Neural cell (in vitro differentiated cells): Measurements from ENCODE around the gene HSPBAP1. TPM values are rescaled to one million over a fixed set of nuclear protein-coding genes. Genes with fewer than 3 reads are reported as not detected.
"Not testable (repeated sequence)": the region's sequence is repeated elsewhere in the genome, so short reads cannot be mapped to it uniquely, and the experiment has no call there.

Source experiments
- H2AFZ ChIP-seq: fragments of 200-600, 300-800 bp; sonication (generic), shearing (Covaris generic); 2 replicates; pipeline ENCODE4 v1.6.0; 2014; ENCODE audit warnings: low read depth, mild to moderate bottlenecking, antibody characterized with exemption, low read length, moderate library complexity
- H3F3A ChIP-seq: fragments of 200-600 bp; shearing (Covaris generic); 2 replicates; pipeline ENCODE4 v1.6.1; 2016; ENCODE audit warnings: mild to moderate bottlenecking, moderate library complexity, mixed read lengths, antibody characterized with exemption, low read length; ENCODE audit not compliant: insufficient read depth, poor library complexity, severe bottlenecking
- H3K27ac ChIP-seq: fragments of 200-600, 300-800 bp; sonication (generic), shearing (Covaris generic); 2 replicates; pipeline ENCODE4 v1.5.1; 2014; ENCODE audit warnings: mild to moderate bottlenecking, low read length, moderate library complexity
- H3K27me3 ChIP-seq: fragments of 300-800, 200-600 bp; sonication (generic), shearing (Covaris generic); 2 replicates; pipeline ENCODE4 v1.6.0; 2014; ENCODE audit warnings: mild to moderate bottlenecking, low read depth, low read length, moderate library complexity; ENCODE audit not compliant: insufficient read depth
- H3K36me3 ChIP-seq: fragments of 300-800, 200-600 bp; sonication (generic), shearing (Covaris generic); 2 replicates; pipeline ENCODE4 v1.5.1; 2014; ENCODE audit warnings: mild to moderate bottlenecking, antibody characterized with exemption, low read length, moderate library complexity; ENCODE audit not compliant: insufficient read depth
- H3K4me2 ChIP-seq: fragments of 300-800, 200-600 bp; sonication (generic), shearing (Covaris generic); 2 replicates; pipeline ENCODE4 v1.6.0; 2014; ENCODE audit warnings: mild to moderate bottlenecking, low read length
- H3K4me3 ChIP-seq: fragments of 300-800, 200-600 bp; sonication (generic), shearing (Covaris generic); 2 replicates; pipeline ENCODE4 v1.5.1; 2014; ENCODE audit warnings: mild to moderate bottlenecking, low read length, moderate library complexity
- H3K79me2 ChIP-seq: fragments of 200-600 bp; shearing (Covaris generic); replicated peaks from 2 replicates; pipeline ENCODE4 v1.6.0; 2014; ENCODE audit warnings: mild to moderate bottlenecking, low read length, moderate library complexity; ENCODE audit not compliant: insufficient read depth
- H3K9ac ChIP-seq: fragments of 300-800, 200-600 bp; sonication (generic), shearing (Covaris generic); 2 replicates; pipeline ENCODE4 v1.6.1; 2016; ENCODE audit warnings: mild to moderate bottlenecking, low read length, mixed read lengths
- H3K9me2 ChIP-seq: fragments of 200-600 bp; shearing (Covaris generic); 2 replicates; pipeline ENCODE4 v1.6.1; 2016; ENCODE audit warnings: mild to moderate bottlenecking, low read length, mixed read lengths; ENCODE audit not compliant: insufficient read depth
- H3K9me3 ChIP-seq: fragments of 200-600, 300-800 bp; sonication (generic), shearing (Covaris generic); 2 replicates; pipeline ENCODE4 v1.6.1; 2016; ENCODE audit warnings: mild to moderate bottlenecking, mixed run types, low read length, moderate library complexity, mixed read lengths
- H4K20me1 ChIP-seq: fragments of 200-600 bp; shearing (Covaris generic); 2 replicates; pipeline ENCODE4 v1.6.1; 2016; ENCODE audit warnings: mild to moderate bottlenecking, mixed run types; ENCODE audit not compliant: insufficient read depth
- CTCF ChIP-seq: fragments of 450-650 bp; IDR thresholded peaks from 2 replicates; pipeline ENCODE4 v1.5.1; 2014; ENCODE audit warnings: antibody characterized with exemption, mild to moderate bottlenecking, moderate library complexity; ENCODE audit not compliant: poor library complexity, severe bottlenecking
- EP300 ChIP-seq: fragments of 450-650 bp; conservative IDR thresholded peaks from 2 replicates; pipeline ENCODE4 v1.6.1; 2014; ENCODE audit warnings: antibody characterized with exemption, mild to moderate bottlenecking, moderate library complexity; ENCODE audit not compliant: poor library complexity, severe bottlenecking
- EZH2 ChIP-seq: fragments of 200-600, 300-800 bp; shearing (Covaris generic), sonication (generic); IDR thresholded peaks from 2 replicates; pipeline ENCODE4 v1.6.1; 2014; ENCODE audit warnings: antibody characterized with exemption, low read length, borderline replicate concordance, mild to moderate bottlenecking; ENCODE audit not compliant: insufficient read depth, poor library complexity, severe bottlenecking
- MXI1 ChIP-seq: fragments of 450-650 bp; conservative IDR thresholded peaks from 2 replicates; pipeline ENCODE4 v1.6.1; 2014; ENCODE audit warnings: antibody characterized with exemption, mild to moderate bottlenecking; ENCODE audit not compliant: poor library complexity, severe bottlenecking
- POLR2AphosphoS5 ChIP-seq: IDR thresholded peaks from 2 replicates; pipeline ENCODE4 v1.6.1; 2012
- RAD21 ChIP-seq: fragments of 450-650 bp; conservative IDR thresholded peaks from 2 replicates; pipeline ENCODE4 v1.6.1; 2014; ENCODE audit warnings: antibody characterized with exemption, mild to moderate bottlenecking, moderate library complexity
- SMC3 ChIP-seq: fragments of 450-650 bp; conservative IDR thresholded peaks from 2 replicates; pipeline ENCODE4 v1.6.1; 2014; ENCODE audit warnings: antibody characterized with exemption, mild to moderate bottlenecking, moderate library complexity; ENCODE audit not compliant: poor library complexity
- TAF1 ChIP-seq: IDR thresholded peaks from 2 replicates; pipeline ENCODE4 v1.6.1; 2012; ENCODE audit warnings: low read depth
- polyA plus RNA-seq: library from polyadenylated mRNA; depleted of rRNA; stranded (reverse); fragments of >200 nt; gene quantifications from 2 replicates; pipeline ENCODE4 v1.2.3, GENCODE V29; 2014
- TF ChIP-seq, protein P1 (sequence below): IDR thresholded peaks from 2 replicates; pipeline ENCODE4 v1.6.1; 2012; ENCODE audit warnings: borderline replicate concordance

HSPBAP1 gene
- polyA plus RNA-seq, 1 donor from 2014 or later: 8.6 TPM

- H3K27me3 ChIP-seq: no peaks in the 10 kb centered on the region
- H3K4me3 ChIP-seq: no peak overlapping the region
- H3K9me3 ChIP-seq: no peaks in the 10 kb centered on the region
- H3K4me2 ChIP-seq: no peak overlapping the region
- no peak overlapping the region for H2AFZ ChIP-seq
- no peaks in the 10 kb centered on the region for H3K79me2 ChIP-seq
- no peaks in the 10 kb centered on the region for H3K9me2 ChIP-seq
- TF ChIP-seq, protein P1, sequence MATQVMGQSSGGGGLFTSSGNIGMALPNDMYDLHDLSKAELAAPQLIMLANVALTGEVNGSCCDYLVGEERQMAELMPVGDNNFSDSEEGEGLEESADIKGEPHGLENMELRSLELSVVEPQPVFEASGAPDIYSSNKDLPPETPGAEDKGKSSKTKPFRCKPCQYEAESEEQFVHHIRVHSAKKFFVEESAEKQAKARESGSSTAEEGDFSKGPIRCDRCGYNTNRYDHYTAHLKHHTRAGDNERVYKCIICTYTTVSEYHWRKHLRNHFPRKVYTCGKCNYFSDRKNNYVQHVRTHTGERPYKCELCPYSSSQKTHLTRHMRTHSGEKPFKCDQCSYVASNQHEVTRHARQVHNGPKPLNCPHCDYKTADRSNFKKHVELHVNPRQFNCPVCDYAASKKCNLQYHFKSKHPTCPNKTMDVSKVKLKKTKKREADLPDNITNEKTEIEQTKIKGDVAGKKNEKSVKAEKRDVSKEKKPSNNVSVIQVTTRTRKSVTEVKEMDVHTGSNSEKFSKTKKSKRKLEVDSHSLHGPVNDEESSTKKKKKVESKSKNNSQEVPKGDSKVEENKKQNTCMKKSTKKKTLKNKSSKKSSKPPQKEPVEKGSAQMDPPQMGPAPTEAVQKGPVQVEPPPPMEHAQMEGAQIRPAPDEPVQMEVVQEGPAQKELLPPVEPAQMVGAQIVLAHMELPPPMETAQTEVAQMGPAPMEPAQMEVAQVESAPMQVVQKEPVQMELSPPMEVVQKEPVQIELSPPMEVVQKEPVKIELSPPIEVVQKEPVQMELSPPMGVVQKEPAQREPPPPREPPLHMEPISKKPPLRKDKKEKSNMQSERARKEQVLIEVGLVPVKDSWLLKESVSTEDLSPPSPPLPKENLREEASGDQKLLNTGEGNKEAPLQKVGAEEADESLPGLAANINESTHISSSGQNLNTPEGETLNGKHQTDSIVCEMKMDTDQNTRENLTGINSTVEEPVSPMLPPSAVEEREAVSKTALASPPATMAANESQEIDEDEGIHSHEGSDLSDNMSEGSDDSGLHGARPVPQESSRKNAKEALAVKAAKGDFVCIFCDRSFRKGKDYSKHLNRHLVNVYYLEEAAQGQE: no peak
- TF ChIP-seq CTCF: no peak
- TF ChIP-seq RAD21: no peak
- TF ChIP-seq SMC3: no peak
- TF ChIP-seq EP300: no peak
- TF ChIP-seq MXI1: no peak
- no peak for TF ChIP-seq EZH2
- TF ChIP-seq TAF1: no peak
- TF ChIP-seq POLR2AphosphoS5: no peak
- H3F3A ChIP-seq: no peaks in the 10 kb centered on the region
- no peaks in the 10 kb centered on the region for H3K36me3 ChIP-seq
- no peaks in the 10 kb centered on the region for H4K20me1 ChIP-seq
- no peak overlapping the region for H3K9ac ChIP-seq
- H3K27ac ChIP-seq: no peak overlapping the region
Observed at GRCh38 chr3:122739172-122739571, 54.5 kb downstream of the HSPBAP1 start.

DNA sequence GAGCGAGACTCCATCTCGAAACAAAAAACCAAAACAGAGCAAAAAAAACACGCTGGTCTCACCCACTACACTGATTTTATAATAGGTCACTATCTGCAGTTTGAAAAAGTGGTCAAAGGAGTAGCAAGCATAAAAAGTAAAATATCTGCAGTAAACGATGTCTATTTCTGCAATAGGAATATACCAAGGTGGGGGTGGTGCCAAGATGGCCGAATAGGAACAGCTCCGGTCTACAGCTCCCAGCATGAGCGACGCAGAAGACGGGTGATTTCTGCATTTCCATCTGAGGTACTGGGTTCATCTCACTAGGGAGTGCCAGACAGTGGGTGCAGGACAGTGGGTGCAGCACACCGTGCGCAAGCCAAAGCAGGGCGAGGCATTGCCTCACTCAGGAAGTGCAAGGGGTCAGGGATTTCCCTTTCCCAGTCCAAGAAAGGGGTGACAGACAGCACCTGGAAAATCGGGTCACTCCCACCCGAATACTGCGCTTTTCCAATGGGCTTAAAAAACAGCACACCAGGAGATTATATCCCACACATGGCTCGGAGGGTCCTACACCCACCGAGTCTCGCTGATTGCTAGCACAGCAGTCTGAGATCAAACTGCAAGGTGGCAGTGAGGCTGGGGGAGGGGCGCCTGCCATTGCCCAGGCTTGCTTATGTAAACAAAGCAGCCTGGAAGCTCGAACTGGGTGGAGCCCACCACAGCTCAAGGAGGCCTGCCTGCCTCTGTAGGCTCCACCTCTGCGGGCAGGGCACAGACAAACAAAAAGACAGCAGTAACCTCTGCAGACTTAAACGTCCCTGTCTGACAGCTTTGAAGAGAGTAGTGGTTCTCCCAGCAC, 60.7 kb downstream of the HSPBAP1 start:
- H3K36me3 ChIP-seq, H3K4me2 ChIP-seq, H3K4me3 ChIP-seq, H3K27ac ChIP-seq, H3K9me3 ChIP-seq, H3K79me2 ChIP-seq, H3K27me3 ChIP-seq, H3K9ac ChIP-seq, H4K20me1 ChIP-seq, H3K9me2 ChIP-seq, H2AFZ ChIP-seq, H3F3A ChIP-seq: not testable (repeated sequence)
